Peyer's patch (tissue), 4 donors: ENCODE data around the gene CORIN. TPM values are rescaled to one million over a fixed set of nuclear protein-coding genes. Genes with fewer than 3 reads are reported as not detected.
A peak's percentile ranks its signal among the peaks of the same experiment; 100 is the strongest.
"Not testable (repeated sequence)": the region's sequence is repeated elsewhere in the genome, so short reads cannot be mapped to it uniquely, and the experiment has no call there.

Experiments used
- DNase-seq, 3 donors: peaks; one replicate each; pipeline ENCODE4 v3.0.0-alpha.2; 2017 to 2019
- H3K27ac ChIP-seq, 4 donors: fragments of 200-600 bp; sonication (generic); one replicate each; pipeline ENCODE4 v1.5.1; 2016 to 2019
- H3K27me3 ChIP-seq, 2 donors: fragments of 200-600 bp; sonication (generic); one replicate each; pipeline ENCODE4 v1.5.1; 2019
- H3K36me3 ChIP-seq, 3 donors: fragments of 200-600 bp; sonication (generic); one replicate each; pipeline ENCODE4 v1.5.1; 2016 to 2019
- H3K4me1 ChIP-seq, 4 donors: fragments of 200-600 bp; sonication (generic); one replicate each; pipeline ENCODE4 v1.5.1; 2016 to 2019
- H3K4me3 ChIP-seq, 4 donors: fragments of 200-600 bp; sonication (generic); 1 replicate in 3 of 4; 2 replicates in 1 of 4; pipeline ENCODE4 v1.5.1; 2016 to 2019; ENCODE audit warnings: mild to moderate bottlenecking in 1 of 4
- H3K9me3 ChIP-seq, 4 donors: fragments of 200-600 bp; sonication (generic); one replicate each; pipeline ENCODE4 v1.5.1; 2016 to 2019; ENCODE audit warnings: mild to moderate bottlenecking in 1 of 4
- POLR2A ChIP-seq, 2 donors: fragments of 450-650 bp; IDR thresholded peaks; one replicate each; pipeline ENCODE4 v1.5.1; 2017; ENCODE audit warnings: antibody characterized with exemption in 2 of 2, mild to moderate bottlenecking in 2 of 2, moderate library complexity in 2 of 2
- total RNA-seq, 4 donors: library from RNA; depleted of rRNA; stranded (reverse); fragments of >200 nt; gene quantifications; one replicate each; pipeline ENCODE4 v1.1.0, GENCODE V29; 2016
- TF ChIP-seq, protein P1 (sequence below), 6 experiments: fragments of 450-650 bp in 4 of 6; fragments of 200-600 bp in 2 of 6; sonication (generic) in 1 of 6; IDR thresholded peaks; one replicate each; pipeline ENCODE4 v1.5.1; 2017 to 2019; ENCODE audit warnings: antibody characterized with exemption in 6 of 6, mild to moderate bottlenecking in 3 of 6, moderate library complexity in 1 of 6

The CORIN gene
- total RNA-seq, 4 donors from 2014 or later, result 0.27 to 0.70 (median 0.57) TPM; not detected in 1

DNA sequence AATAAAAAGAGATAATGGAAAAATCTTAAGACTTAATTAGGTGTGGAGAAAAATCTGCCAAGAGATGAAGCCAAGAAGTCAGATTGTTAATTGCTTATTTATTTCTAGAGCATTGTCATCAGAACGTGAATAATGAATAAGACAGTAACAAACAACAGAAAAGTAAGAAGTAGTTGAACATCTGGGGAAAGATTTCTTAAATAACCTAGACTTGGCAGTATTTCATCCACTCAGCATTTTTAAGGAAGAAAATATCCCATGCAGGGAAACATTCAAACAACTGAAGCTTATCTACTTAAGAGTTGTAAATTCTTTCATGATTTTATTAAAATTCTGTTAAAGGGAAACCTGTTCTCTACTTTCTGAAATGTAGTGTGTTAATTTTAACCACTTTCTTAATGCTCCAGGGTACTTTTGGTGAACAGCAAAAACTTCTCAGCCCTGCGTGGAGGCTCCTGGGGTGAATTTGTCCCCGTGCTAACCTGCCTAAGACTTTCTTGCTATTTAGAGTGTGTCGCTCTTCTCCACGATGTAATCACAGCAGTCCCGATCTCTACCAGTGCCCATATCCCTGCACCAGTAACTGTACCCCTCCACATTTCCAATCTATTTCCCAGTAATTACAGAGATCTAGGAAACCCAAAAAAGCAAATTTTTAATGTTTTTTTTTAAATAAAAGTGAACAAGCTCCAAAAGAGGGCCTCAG is 124.6 kb downstream of the CORIN start:
- no peak for DNase-seq
- Histone ChIP-seq H3K36me3 (no peaks in the 10 kb centered on the region), H3K27ac (no peak overlapping the region)

GRCh38 chr4:47711646-47712045 is 126.2 kb downstream of the CORIN start:
- Histone ChIP-seq H3K36me3 (no peaks in the 10 kb centered on the region), H3K27ac (no peak overlapping the region), H3K4me1 (no peaks in the 10 kb centered on the region), H3K27me3 (peaks cover 0 to 3% of the 10 kb centered on the region in 2 donors), H3K4me3 (no peak overlapping the region), H3K9me3 (no peaks in the 10 kb centered on the region)
- DNase-seq, result no peak
- TF ChIP-seq, protein P1, sequence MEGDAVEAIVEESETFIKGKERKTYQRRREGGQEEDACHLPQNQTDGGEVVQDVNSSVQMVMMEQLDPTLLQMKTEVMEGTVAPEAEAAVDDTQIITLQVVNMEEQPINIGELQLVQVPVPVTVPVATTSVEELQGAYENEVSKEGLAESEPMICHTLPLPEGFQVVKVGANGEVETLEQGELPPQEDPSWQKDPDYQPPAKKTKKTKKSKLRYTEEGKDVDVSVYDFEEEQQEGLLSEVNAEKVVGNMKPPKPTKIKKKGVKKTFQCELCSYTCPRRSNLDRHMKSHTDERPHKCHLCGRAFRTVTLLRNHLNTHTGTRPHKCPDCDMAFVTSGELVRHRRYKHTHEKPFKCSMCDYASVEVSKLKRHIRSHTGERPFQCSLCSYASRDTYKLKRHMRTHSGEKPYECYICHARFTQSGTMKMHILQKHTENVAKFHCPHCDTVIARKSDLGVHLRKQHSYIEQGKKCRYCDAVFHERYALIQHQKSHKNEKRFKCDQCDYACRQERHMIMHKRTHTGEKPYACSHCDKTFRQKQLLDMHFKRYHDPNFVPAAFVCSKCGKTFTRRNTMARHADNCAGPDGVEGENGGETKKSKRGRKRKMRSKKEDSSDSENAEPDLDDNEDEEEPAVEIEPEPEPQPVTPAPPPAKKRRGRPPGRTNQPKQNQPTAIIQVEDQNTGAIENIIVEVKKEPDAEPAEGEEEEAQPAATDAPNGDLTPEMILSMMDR (IDR thresholded peaks at IDR 0.05), result no peak
- TF ChIP-seq POLR2A (IDR thresholded peaks at IDR 0.05), result no peak

More for the DNA sequence above, 124.6 kb downstream of the CORIN start:
- Histone ChIP-seq H3K4me3 (no peak overlapping the region), H3K27me3 (peaks cover 0 to 3% of the 10 kb centered on the region in 2 donors), H3K9me3 (no peaks in the 10 kb centered on the region), H3K4me1 (no peaks in the 10 kb centered on the region)
- no peak for TF ChIP-seq POLR2A (IDR thresholded peaks at IDR 0.05)

GRCh38 chr4:47711183-47711582 is 126.7 kb downstream of the CORIN start:
- no peak overlapping the region for H3K4me3 ChIP-seq
- peaks cover 0 to 3% of the 10 kb centered on the region in 2 donors for H3K27me3 ChIP-seq
- TF ChIP-seq POLR2A (IDR thresholded peaks at IDR 0.05), result no peak
- TF ChIP-seq, protein P1 (IDR thresholded peaks at IDR 0.05), result no peak
- no peak overlapping the region for H3K27ac ChIP-seq
- no peaks in the 10 kb centered on the region for H3K36me3 ChIP-seq
- H3K4me1 ChIP-seq, result no peaks in the 10 kb centered on the region
- H3K9me3 ChIP-seq, result no peaks in the 10 kb centered on the region
- DNase-seq, result no peak

DNA sequence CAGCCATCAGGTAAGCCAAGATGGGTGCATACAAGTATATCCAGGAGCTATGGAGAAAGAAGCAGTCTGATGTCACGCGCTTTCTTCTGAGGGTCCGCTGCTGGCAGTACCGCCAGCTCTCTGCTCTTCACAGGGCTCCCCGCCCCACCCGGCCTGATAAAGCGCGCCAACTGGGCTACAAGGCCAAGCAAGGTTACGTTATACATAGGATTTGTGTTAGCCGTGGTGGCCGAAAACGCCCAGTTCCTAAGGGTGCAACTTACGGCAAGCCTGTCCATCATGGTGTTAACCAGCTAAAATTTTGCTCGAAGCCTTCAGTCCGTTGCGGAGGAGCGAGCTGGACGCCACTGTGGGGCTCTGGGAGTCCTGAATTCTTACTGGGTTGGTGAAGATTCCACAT is 131.5 kb downstream of the CORIN start:
- H3K27ac ChIP-seq, DNase-seq, H3K36me3 ChIP-seq, H3K27me3 ChIP-seq, H3K4me1 ChIP-seq, H3K4me3 ChIP-seq, H3K9me3 ChIP-seq: not testable (repeated sequence)

GRCh38 chr4:47705326-47705981 is 132.4 kb downstream of the CORIN start:
- Histone ChIP-seq H3K27ac (no peak overlapping the region), H3K4me1 (no peaks in the 10 kb centered on the region), H3K9me3 (no peaks in the 10 kb centered on the region), H3K36me3 (no peaks in the 10 kb centered on the region), H3K27me3 (peaks cover 0 to 3% of the 10 kb centered on the region in 2 donors), H3K4me3 (no peak overlapping the region)
- TF ChIP-seq POLR2A (IDR thresholded peaks at IDR 0.05), result no peak
- TF ChIP-seq, protein P1 (IDR thresholded peaks at IDR 0.05), result peak in 2 of 6 experiments; percentile 10 to 16
- DNase-seq, result no peak

DNA sequence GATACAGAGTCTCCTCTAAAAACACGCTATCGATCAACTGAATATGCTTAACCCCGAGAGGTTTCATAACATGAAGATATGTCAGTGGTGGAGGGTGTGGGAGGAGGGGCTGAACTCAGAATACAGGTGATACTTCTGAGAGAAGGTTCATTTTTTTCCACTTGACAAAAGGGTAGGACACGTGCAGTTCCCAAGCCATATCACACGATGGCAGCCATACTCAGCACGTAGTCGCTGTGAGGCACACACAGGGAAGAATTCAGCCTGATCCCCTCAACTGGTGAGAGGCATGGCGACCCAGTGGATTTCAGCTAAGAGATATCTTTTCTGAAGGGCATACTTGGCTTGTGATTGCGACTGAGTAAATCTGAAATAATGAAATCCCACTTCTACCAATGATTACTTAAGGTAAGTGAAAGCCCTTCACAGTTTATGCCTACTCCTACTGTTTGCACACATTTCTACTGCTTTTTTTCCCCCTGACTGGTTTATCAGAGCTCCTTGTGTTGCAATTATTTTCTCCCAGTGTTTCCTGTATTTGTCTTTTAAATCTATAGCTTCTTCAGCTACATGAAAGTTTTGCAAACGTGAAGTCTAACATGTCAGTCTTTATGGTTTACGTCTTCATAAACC is 133.1 kb downstream of the CORIN start:
- no peak overlapping the region for H3K27ac ChIP-seq
- TF ChIP-seq POLR2A (IDR thresholded peaks at IDR 0.05), result no peak
- TF ChIP-seq, protein P1 (IDR thresholded peaks at IDR 0.05), result peak in 1 of 6 experiments; percentile 22
- no peak for DNase-seq

More for the DNA sequence above, 133.1 kb downstream of the CORIN start:
- H3K36me3 ChIP-seq, result no peaks in the 10 kb centered on the region
- H3K9me3 ChIP-seq, result no peaks in the 10 kb centered on the region
- H3K4me3 ChIP-seq, result no peak overlapping the region
- H3K27me3 ChIP-seq, result peaks cover 0 to 2% of the 10 kb centered on the region in 2 donors
- no peaks in the 10 kb centered on the region for H3K4me1 ChIP-seq
